Mesendoderm (in vitro differentiated cells): ENCODE data around the gene ARHGEF6.

ENCODE experiments used
- DNase-seq: peaks from one replicate; pipeline ENCODE4 v3.0.0; 2013
- H2AK5ac ChIP-seq: 2 replicates; pipeline ENCODE4 v1.6.1; 2013; ENCODE audit warnings: low read length, inconsistent platforms
- H2BK120ac ChIP-seq: 2 replicates; pipeline ENCODE4 v1.6.1; 2013; ENCODE audit warnings: low read depth, mild to moderate bottlenecking, low read length, moderate library complexity, mixed read lengths
- H2BK15ac ChIP-seq: replicated peaks from 2 replicates; pipeline ENCODE4 v1.6.1; 2013; ENCODE audit warnings: low read depth, mild to moderate bottlenecking, moderate library complexity
- H2BK5ac ChIP-seq: 2 replicates; pipeline ENCODE4 v1.6.1; 2013; ENCODE audit warnings: low read length, inconsistent platforms
- H3K18ac ChIP-seq: 2 replicates; pipeline ENCODE4 v1.6.1; 2013; ENCODE audit warnings: mild to moderate bottlenecking, low read length, mixed read lengths
- H3K23ac ChIP-seq: one replicate; pipeline ENCODE4 v1.6.1; 2013; ENCODE audit warnings: low read length
- H3K27ac ChIP-seq: 2 replicates; pipeline ENCODE4 v1.5.1; 2013; ENCODE audit warnings: low read depth, mild to moderate bottlenecking, inconsistent platforms, low read length, moderate library complexity
- H3K27me3 ChIP-seq: 2 replicates; pipeline ENCODE4 v1.6.1; 2013; ENCODE audit warnings: low read length, control low read depth, mild to moderate bottlenecking, inconsistent platforms; ENCODE audit not compliant: insufficient read depth, poor library complexity
- H3K36me3 ChIP-seq: 2 replicates; pipeline ENCODE4 v1.6.1; 2013; ENCODE audit warnings: low read length, inconsistent platforms; ENCODE audit not compliant: control insufficient read depth, insufficient read depth
- H3K4ac ChIP-seq: one replicate; pipeline ENCODE4 v1.6.1; 2013; ENCODE audit warnings: low read depth, mild to moderate bottlenecking, low read length, moderate library complexity
- H3K4me1 ChIP-seq: 2 replicates; pipeline ENCODE4 v1.6.1; 2013; ENCODE audit warnings: low read depth, low read length, inconsistent platforms; ENCODE audit not compliant: control insufficient read depth
- H3K4me2 ChIP-seq: 2 replicates; pipeline ENCODE4 v1.6.1; 2013; ENCODE audit warnings: low read length
- H3K4me3 ChIP-seq: 2 replicates; pipeline ENCODE4 v1.5.1; 2013; ENCODE audit warnings: mild to moderate bottlenecking, low read length
- H3K56ac ChIP-seq: one replicate; pipeline ENCODE4 v1.6.1; 2013; ENCODE audit warnings: low read length
- H3K79me1 ChIP-seq: 2 replicates; pipeline ENCODE4 v1.6.1; 2013; ENCODE audit warnings: low read length, inconsistent platforms
- H3K79me2 ChIP-seq: 2 replicates; pipeline ENCODE4 v1.6.1; 2013; ENCODE audit warnings: mild to moderate bottlenecking, low read length; ENCODE audit not compliant: control insufficient read depth, insufficient read depth
- H3K9ac ChIP-seq: 2 replicates; pipeline ENCODE4 v1.6.1; 2013; ENCODE audit warnings: low read length, inconsistent platforms
- H4K5ac ChIP-seq: one replicate; pipeline ENCODE4 v1.6.1; 2013; ENCODE audit warnings: low read length
- H4K8ac ChIP-seq: one replicate; pipeline ENCODE4 v1.6.1; 2013; ENCODE audit warnings: low read depth, mild to moderate bottlenecking, control low read depth, low read length, moderate library complexity
- WGBS: extraction: QIAGEN DNeasy Blood & Tissue Kit; methylation state at CpG from one replicate; pipeline ENCODE4 v1.1.7; 2013; ENCODE audit warnings: low lambda C conversion rate, missing lambda C conversion rate; ENCODE audit not compliant: insufficient coverage; ENCODE audit errors: extremely low coverage; 5-methylcytosine and 5-hydroxymethylcytosine counted together

The ARHGEF6 gene

DNA sequence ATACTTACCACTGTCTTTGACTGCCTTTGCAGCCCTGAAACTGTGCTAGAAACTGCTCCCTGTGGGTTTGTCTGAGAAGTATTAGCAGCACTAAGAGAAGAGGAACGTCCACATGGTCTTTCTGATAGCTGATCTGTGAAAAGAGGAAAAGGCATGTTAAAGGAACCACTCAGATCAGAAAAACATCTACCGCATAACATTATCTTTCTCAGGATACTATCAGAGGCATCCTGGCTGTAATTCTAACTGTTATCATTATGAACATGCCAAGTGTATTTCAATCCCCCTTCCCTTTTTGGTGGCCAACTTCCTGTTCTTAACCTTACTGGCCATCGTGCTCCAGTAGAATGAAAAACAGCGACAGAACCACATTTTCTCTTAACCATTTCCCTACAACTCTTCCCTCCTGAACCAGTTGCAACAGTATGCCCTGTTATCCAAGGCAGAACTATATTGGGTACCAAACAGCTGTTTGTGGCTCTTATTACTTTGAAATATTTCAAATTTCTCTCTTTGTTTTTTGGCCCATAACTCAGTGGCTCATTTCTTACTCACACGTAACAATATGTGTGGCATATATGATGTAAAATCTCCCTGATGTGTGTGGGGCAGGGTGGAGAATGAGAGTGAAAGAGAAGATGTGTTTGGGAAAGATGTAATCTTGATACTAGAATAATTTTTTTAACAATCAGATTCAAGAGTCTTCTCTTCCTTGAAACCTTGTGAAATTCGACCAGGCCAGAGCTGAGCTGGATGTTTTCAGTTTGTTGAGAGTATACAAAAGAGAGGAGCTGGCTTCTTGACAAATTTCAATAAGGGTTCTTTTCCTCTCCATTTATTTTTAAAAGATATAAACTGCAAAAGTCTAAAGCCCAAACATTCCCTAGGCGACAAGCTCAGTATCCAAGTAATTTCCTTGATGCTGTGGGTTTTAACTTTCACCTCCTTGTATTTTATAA lies 35.2 kb downstream of the ARHGEF6 start:
- no peak overlapping the region for H3K23ac ChIP-seq
- no peak overlapping the region for H4K8ac ChIP-seq
- no peak for DNase-seq
- no peaks in the 10 kb centered on the region for H3K79me1 ChIP-seq
- H2BK15ac ChIP-seq = no peak overlapping the region
- no peaks in the 10 kb centered on the region for H3K36me3 ChIP-seq
- H2AK5ac ChIP-seq = no peak overlapping the region
- H3K56ac ChIP-seq = peak overlapping the region; percentile 34
- H4K5ac ChIP-seq = no peak overlapping the region
- H3K4ac ChIP-seq = no peak overlapping the region
- no peak overlapping the region for H3K27ac ChIP-seq
- no peak overlapping the region for H3K4me3 ChIP-seq
- WGBS = no CpG with 5 or more reads among the region's 7 CpGs
- H3K9ac ChIP-seq = no peak overlapping the region
- no peaks in the 10 kb centered on the region for H3K4me1 ChIP-seq
- no peaks in the 10 kb centered on the region for H3K79me2 ChIP-seq
- no peak overlapping the region for H2BK120ac ChIP-seq
- no peak overlapping the region for H2BK5ac ChIP-seq
- H3K27me3 ChIP-seq = no peaks in the 10 kb centered on the region
- no peak overlapping the region for H3K4me2 ChIP-seq
- no peak overlapping the region for H3K18ac ChIP-seq

- no peak overlapping the region for H4K5ac ChIP-seq
- no peaks in the 10 kb centered on the region for H3K79me2 ChIP-seq
- no peaks in the 10 kb centered on the region for H3K79me1 ChIP-seq
- no peak overlapping the region for H3K27ac ChIP-seq
- no peaks in the 10 kb centered on the region for H3K36me3 ChIP-seq
- H3K56ac ChIP-seq = no peak overlapping the region
- peak overlapping the region; percentile 5 for H4K8ac ChIP-seq
- no peaks in the 10 kb centered on the region for H3K27me3 ChIP-seq
- no peak overlapping the region for H2BK15ac ChIP-seq
- DNase-seq = peak; percentile 61
- no peak overlapping the region for H2AK5ac ChIP-seq
- H3K4me2 ChIP-seq = no peak overlapping the region
- H3K23ac ChIP-seq = no peak overlapping the region
- H3K18ac ChIP-seq = no peak overlapping the region
- no peak overlapping the region for H3K9ac ChIP-seq
- no peaks in the 10 kb centered on the region for H3K4me1 ChIP-seq
- WGBS = no CpG with 5 or more reads among the region's 7 CpGs
- H3K4me3 ChIP-seq = no peak overlapping the region
- no peak overlapping the region for H2BK120ac ChIP-seq
- no peak overlapping the region for H2BK5ac ChIP-seq
- no peak overlapping the region for H3K4ac ChIP-seq
Observed at GRCh38 chrX:136742721-136743379, 37.9 kb downstream of the ARHGEF6 start.

GRCh38 chrX:136738049-136738729 lies 42.5 kb downstream of the ARHGEF6 start:
- H2BK5ac ChIP-seq = no peak overlapping the region
- no peak overlapping the region for H2AK5ac ChIP-seq
- no peak overlapping the region for H3K4me3 ChIP-seq
- no peak for DNase-seq
- no peak overlapping the region for H3K27ac ChIP-seq
- H2BK15ac ChIP-seq = no peak overlapping the region
- H3K18ac ChIP-seq = no peak overlapping the region
- H3K9ac ChIP-seq = no peak overlapping the region
- H3K4me1 ChIP-seq = no peaks in the 10 kb centered on the region
- H2BK120ac ChIP-seq = no peak overlapping the region
- no peak overlapping the region for H3K4ac ChIP-seq
- no peak overlapping the region for H4K5ac ChIP-seq
- no peak overlapping the region for H3K4me2 ChIP-seq
- no peaks in the 10 kb centered on the region for H3K36me3 ChIP-seq
- H3K27me3 ChIP-seq = no peaks in the 10 kb centered on the region
- no peaks in the 10 kb centered on the region for H3K79me2 ChIP-seq
- no peak overlapping the region for H3K56ac ChIP-seq
- H3K79me1 ChIP-seq = no peaks in the 10 kb centered on the region
- WGBS = no CpG with 5 or more reads among the region's 4 CpGs
- no peak overlapping the region for H4K8ac ChIP-seq
- no peak overlapping the region for H3K23ac ChIP-seq

DNA sequence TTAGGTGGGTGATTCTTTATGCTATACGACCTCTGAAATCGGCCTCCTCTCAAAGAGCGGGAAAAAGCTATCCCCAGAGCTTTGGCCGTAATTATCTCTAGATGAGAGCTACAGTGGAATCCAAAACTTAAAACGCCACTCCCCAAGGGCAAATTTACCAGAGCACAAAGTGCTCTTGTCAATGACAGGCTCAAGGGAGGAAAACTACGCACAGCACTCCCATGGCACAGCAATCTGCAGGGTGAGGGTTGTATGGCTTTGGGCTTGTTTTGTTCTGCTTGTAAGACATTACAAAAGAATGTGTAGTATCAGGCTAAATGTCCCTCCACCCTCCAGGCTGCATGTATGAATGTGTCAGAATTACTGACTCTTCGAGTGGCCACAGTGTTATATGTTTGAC lies 44.0 kb downstream of the ARHGEF6 start:
- no peaks in the 10 kb centered on the region for H3K4me1 ChIP-seq
- H3K79me2 ChIP-seq = no peaks in the 10 kb centered on the region
- H3K27ac ChIP-seq = no peak overlapping the region
- no peaks in the 10 kb centered on the region for H3K27me3 ChIP-seq
- no peaks in the 10 kb centered on the region for H3K79me1 ChIP-seq
- H3K4me3 ChIP-seq = no peak overlapping the region
- no peak overlapping the region for H3K23ac ChIP-seq
- no peak overlapping the region for H2BK120ac ChIP-seq
- H2AK5ac ChIP-seq = no peak overlapping the region
- H3K56ac ChIP-seq = no peak overlapping the region
- no peak overlapping the region for H3K18ac ChIP-seq
- no peak overlapping the region for H4K5ac ChIP-seq
- H4K8ac ChIP-seq = no peak overlapping the region
- no peaks in the 10 kb centered on the region for H3K36me3 ChIP-seq
- WGBS = no CpG with 5 or more reads among the region's 7 CpGs
- no peak overlapping the region for H3K4me2 ChIP-seq
- no peak for DNase-seq
- H2BK15ac ChIP-seq = no peak overlapping the region
- no peak overlapping the region for H3K9ac ChIP-seq
- no peak overlapping the region for H3K4ac ChIP-seq
- H2BK5ac ChIP-seq = no peak overlapping the region

DNA sequence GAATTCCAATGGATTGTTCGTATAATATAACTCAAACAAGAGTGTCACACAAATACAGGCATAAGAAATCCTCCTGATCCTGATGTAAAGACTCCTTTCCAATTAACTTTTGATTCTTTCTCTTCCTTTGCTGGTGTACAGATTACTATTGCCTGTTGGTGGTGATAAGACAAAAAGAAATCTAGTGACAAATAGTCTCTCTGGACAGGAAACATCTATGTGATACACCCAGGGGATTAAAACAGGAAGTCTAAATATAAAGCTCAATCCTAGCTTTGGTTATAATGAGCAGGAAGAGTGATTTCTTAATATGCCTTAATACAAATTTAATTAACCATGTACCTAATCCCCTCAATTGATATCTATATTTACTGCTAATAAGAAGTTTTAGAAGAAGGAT lies 45.1 kb downstream of the ARHGEF6 start:
- no peak for DNase-seq
- H3K79me2 ChIP-seq = no peaks in the 10 kb centered on the region
- H2BK15ac ChIP-seq = no peak overlapping the region
- H3K36me3 ChIP-seq = no peaks in the 10 kb centered on the region
- H4K5ac ChIP-seq = no peak overlapping the region
- H3K4ac ChIP-seq = no peak overlapping the region
- no peak overlapping the region for H3K18ac ChIP-seq
- no peaks in the 10 kb centered on the region for H3K4me1 ChIP-seq
- H3K27ac ChIP-seq = no peak overlapping the region
- H3K56ac ChIP-seq = no peak overlapping the region
- no peak overlapping the region for H3K4me3 ChIP-seq
- no peak overlapping the region for H4K8ac ChIP-seq
- H3K23ac ChIP-seq = no peak overlapping the region
- no peak overlapping the region for H2BK120ac ChIP-seq
- H2BK5ac ChIP-seq = no peak overlapping the region
- H2AK5ac ChIP-seq = no peak overlapping the region
- no peaks in the 10 kb centered on the region for H3K79me1 ChIP-seq
- no peaks in the 10 kb centered on the region for H3K27me3 ChIP-seq
- WGBS = no CpG with 5 or more reads among the region's 1 CpG
- H3K4me2 ChIP-seq = no peak overlapping the region
- H3K9ac ChIP-seq = no peak overlapping the region
